IMR-90 (cell line): ENCODE data around the gene ZMIZ1. TPM values are rescaled to one million over a fixed set of nuclear protein-coding genes. Genes with fewer than 3 reads are reported as not detected.

ENCODE experiments used
- ATAC-seq: fragments of 200-7000 bp; cut with Tn5 transposase; 2 replicates; pipeline ENCODE4 v1.9.1; 2020; ENCODE audit warnings: low read depth, mild to moderate bottlenecking, moderate library complexity
- BruUV-seq: library from RNA; stranded (reverse); fragments of 400-500 nt; replicated peaks from 2 replicates; lab custom pipeline; 2021; lab: Mats Ljungman, UMichigan
- CTCF ChIA-PET: fragments of 300-600 bp; formaldehyde crosslinking; extraction: SDS; loops from one replicate; lab custom pipeline; 2021; ENCODE audit warnings: antibody characterized with exemption; lab: Yijun Ruan, JAX
- POLR2A ChIA-PET: fragments of 300-600 bp; sonication (Branson Sonifier 250); formaldehyde crosslinking; loops from one replicate; lab custom pipeline; 2022; ENCODE audit warnings: antibody characterized with exemption; ENCODE audit not compliant: unreplicated experiment; lab: Charles Lee
- DNase-seq: peaks from one replicate; pipeline ENCODE4 v3.0.0; 2013
- H2AFZ ChIP-seq: replicated peaks from 2 replicates; pipeline ENCODE3; 2013; ENCODE audit warnings: low read length, mild to moderate bottlenecking; ENCODE audit not compliant: poor library complexity
- H2AK5ac ChIP-seq: 2 replicates; pipeline ENCODE4 v1.6.1; 2013; ENCODE audit warnings: low read depth, low read length, inconsistent platforms
- H2AK9ac ChIP-seq: replicated peaks from 2 replicates; pipeline ENCODE3; 2013; ENCODE audit warnings: mild to moderate bottlenecking, low read depth, low read length, moderate library complexity; ENCODE audit not compliant: poor library complexity
- H2BK120ac ChIP-seq: 2 replicates; pipeline ENCODE4 v1.6.1; 2013; ENCODE audit warnings: low read depth, low read length, inconsistent platforms
- H2BK15ac ChIP-seq: 3 replicates; pipeline ENCODE4 v1.6.1; 2013; ENCODE audit warnings: low read depth, low read length, inconsistent platforms
- H2BK20ac ChIP-seq: 2 replicates; pipeline ENCODE4 v1.6.1; 2013; ENCODE audit warnings: low read depth, mild to moderate bottlenecking, inconsistent platforms, low read length, moderate library complexity
- H2BK5ac ChIP-seq: 2 replicates; pipeline ENCODE4 v1.6.1; 2013; ENCODE audit warnings: mild to moderate bottlenecking, low read depth, low read length, inconsistent platforms; ENCODE audit not compliant: poor library complexity, severe bottlenecking
- H3K14ac ChIP-seq: replicated peaks from 2 replicates; pipeline ENCODE4 v1.6.1; 2013; ENCODE audit warnings: low read depth, low read length, inconsistent platforms
- H3K18ac ChIP-seq: 2 replicates; pipeline ENCODE4 v1.6.1; 2013; ENCODE audit warnings: low read depth, low read length, control low read depth
- H3K23ac ChIP-seq: 2 replicates; pipeline ENCODE4 v1.6.1; 2013; ENCODE audit warnings: low read depth, low read length, inconsistent platforms
- H3K27ac ChIP-seq: 2 replicates; pipeline ENCODE4 v1.5.1; 2013; ENCODE audit warnings: mild to moderate bottlenecking, control low read depth, low read length; ENCODE audit not compliant: insufficient read depth
- H3K27me3 ChIP-seq: 2 replicates; pipeline ENCODE4 v1.6.1; 2013; ENCODE audit warnings: low read length; ENCODE audit not compliant: control insufficient read depth, insufficient read depth
- H3K36me3 ChIP-seq: 2 replicates; pipeline ENCODE4 v1.6.1; 2013; ENCODE audit warnings: low read length, mixed read lengths; ENCODE audit not compliant: control insufficient read depth, insufficient read depth
- H3K4ac ChIP-seq: 2 replicates; pipeline ENCODE4 v1.6.1; 2013; ENCODE audit warnings: low read depth, low read length, inconsistent platforms
- H3K4me1 ChIP-seq: 2 replicates; pipeline ENCODE4 v1.6.1; 2013; ENCODE audit warnings: low read length, mixed read lengths; ENCODE audit not compliant: control insufficient read depth, insufficient read depth
- H3K4me2 ChIP-seq: 2 replicates; pipeline ENCODE4 v1.6.1; 2013; ENCODE audit warnings: low read depth, mild to moderate bottlenecking, control low read depth, low read length, moderate library complexity
- H3K4me3 ChIP-seq: 2 replicates; pipeline ENCODE4 v1.5.1; 2013; ENCODE audit warnings: low read depth, mild to moderate bottlenecking, control low read depth, low read length, moderate library complexity; ENCODE audit not compliant: insufficient read depth
- H3K56ac ChIP-seq: 2 replicates; pipeline ENCODE4 v1.6.1; 2013; ENCODE audit warnings: low read length, inconsistent platforms; ENCODE audit not compliant: insufficient read depth; ENCODE audit errors: extremely low read depth
- H3K79me1 ChIP-seq, 2 experiments: 2 replicates each; pipeline ENCODE4 v1.6.1; 2013; ENCODE audit warnings: low read length in 2 of 2, inconsistent platforms in 1 of 2, low read depth in 1 of 2
- H3K9ac ChIP-seq: 2 replicates; pipeline ENCODE4 v1.6.1; 2013; ENCODE audit warnings: low read depth, low read length, control low read depth
- H3K9me1 ChIP-seq: 2 replicates; pipeline ENCODE4 v1.6.1; 2013; ENCODE audit warnings: low read length, inconsistent platforms; ENCODE audit not compliant: insufficient read depth
- H3K9me3 ChIP-seq: 2 replicates; pipeline ENCODE4 v1.6.1; 2013; ENCODE audit warnings: low read length; ENCODE audit not compliant: control insufficient read depth, insufficient read depth
- H4K20me1 ChIP-seq: 2 replicates; pipeline ENCODE4 v1.6.1; 2013; ENCODE audit warnings: low read length, inconsistent platforms; ENCODE audit not compliant: insufficient read depth
- H4K5ac ChIP-seq: 2 replicates; pipeline ENCODE4 v1.6.1; 2013; ENCODE audit warnings: mild to moderate bottlenecking, low read depth, low read length, control low read depth
- H4K8ac ChIP-seq, 2 experiments: 2 replicates each; pipeline ENCODE4 v1.6.1; 2013; ENCODE audit warnings: low read depth in 2 of 2, low read length in 2 of 2, control low read depth in 1 of 2, inconsistent platforms in 1 of 2
- H4K91ac ChIP-seq: 2 replicates; pipeline ENCODE4 v1.6.1; 2013; ENCODE audit warnings: low read depth, low read length, inconsistent platforms; ENCODE audit not compliant: insufficient read depth
- POLR2A ChIP-seq: IDR thresholded peaks from 2 replicates; pipeline ENCODE4 v1.6.1; 2012; ENCODE audit warnings: mild to moderate bottlenecking, low read depth, low read length
- WGBS, 2 experiments: methylation state at CpG; one replicate each; pipeline versions ENCODE4 v1.1.5 to v1.1.7; 2013; ENCODE audit warnings: missing lambda C conversion rate in 2 of 2; ENCODE audit not compliant: insufficient read length in 1 of 2; ENCODE audit errors: extremely low coverage in 2 of 2; 5-methylcytosine and 5-hydroxymethylcytosine counted together
- dilution Hi-C: fragments of 300-500 bp; cut with HindIII; formaldehyde crosslinking; loops from one replicate; pipeline ENCODE4 v1.14.3; 2018; ENCODE audit warnings: low sequenced_read_pairs; ENCODE audit not compliant: unreplicated experiment
- in situ Hi-C: fragments of 300-500 bp; cut with MboI; formaldehyde crosslinking; loops from 3 replicates; pipeline ENCODE4 v1.14.3; 2019; ENCODE audit warnings: low sequenced_read_pairs, inconsistent platforms, mixed read lengths
- intact Hi-C: fragments of 100-400 bp; cut with micrococcal nuclease; formaldehyde crosslinking; loops from 2 replicates; pipeline ENCODE4 v1.10.0; 2022
- polyA plus RNA-seq, 3 experiments: library from polyadenylated mRNA; depleted of rRNA; stranded (reverse); fragments of >200 nt; gene quantifications; 2 replicates each; pipeline ENCODE4 v1.2.3, GENCODE V29; 2012; ENCODE audit warnings: low replicate concordance in 1 of 3
- total RNA-seq: library from RNA; depleted of rRNA; stranded (reverse); fragments of >200 nt; gene quantifications from 2 replicates; pipeline ENCODE4 v1.2.3, GENCODE V29; 2012

ZMIZ1 gene
- total and polyA plus RNA-seq, 2 of the 4 experiments (the other 2 are of a cell fraction), result 6.6 to 48.7 TPM

GRCh38 chr10:79224263-79224949 is 155.6 kb downstream of the ZMIZ1 start:
- Histone ChIP-seq H4K5ac (no peak overlapping the region), H3K27me3 (no peaks in the 10 kb centered on the region), H2BK120ac (no peak overlapping the region), H3K9me3 (no peaks in the 10 kb centered on the region), H3K79me1 (peaks cover 64 to 98% of the 10 kb centered on the region in 2 experiments), H3K14ac (no peak overlapping the region), H3K4me1 (peaks cover 50% of the 10 kb centered on the region), H2BK20ac (no peak overlapping the region), H2BK5ac (no peak overlapping the region), H3K9me1 (peaks cover 39% of the 10 kb centered on the region), H2AK9ac (no peak overlapping the region), H4K91ac (no peak overlapping the region), H3K18ac (no peak overlapping the region), H2AK5ac (0 out of 2 replicates have a peak overlapping the region, but pooled peaks have one; percentile 4), H3K4me3 (no peak overlapping the region), H4K20me1 (peaks cover 63% of the 10 kb centered on the region), H3K27ac (no peak overlapping the region), H3K4me2 (no peak overlapping the region; the same call in 1 of the 2 replicates), H2BK15ac (no peak overlapping the region), H4K8ac (no peak overlapping the region), H3K56ac (no peak overlapping the region), H3K23ac (no peak overlapping the region), H3K9ac (no peak overlapping the region), H3K4ac (no peak overlapping the region), H3K36me3 (peaks cover 48% of the 10 kb centered on the region), H2AFZ (peak overlapping the region; percentile 29)
- in situ Hi-C loops (no loop called here), dilution Hi-C loops (no loop called here), intact Hi-C loops (no loop called here)
- POLR2A ChIA-PET, result interaction anchor here (0.6 kb wide), 1 partner anchor 23 kb away, joined by 6 read pairs; no protein-coding TSS in a partner anchor
- 80% methylated on average over 3 of the region's 11 CpGs; no CpG with 5 or more reads in 1 of the 2 experiments for WGBS, 2 experiments
- no TSS peak for BruUV-seq
- ATAC-seq (no peak), DNase-seq (no peak)
- CTCF ChIA-PET, result no interaction called here
- no peak for TF ChIP-seq POLR2A
